Measurements from ENCODE around the gene IPO7. TPM values are rescaled to one million over a fixed set of nuclear protein-coding genes. Genes with fewer than 3 reads are reported as not detected.

The IPO7 gene
- polyA plus RNA-seq, 1 of the 3 experiments (the other 2 are of a cell fraction) = 25.4 TPM

GRCh38 chr11:9460322-9461062 is 76.0 kb downstream of the IPO7 start, which contains the start of gene ZNF143 (continued):
- TF ChIP-seq ZBTB33 (IDR thresholded peaks at IDR 0.05; ENCODE audit: borderline replicate concordance, low read depth) = peak; percentile 59; the same call in 1 of the 2 replicates
- peak; percentile 92 for TF ChIP-seq POLR2AphosphoS5 (IDR thresholded peaks at IDR 0.05; ENCODE audit: low read depth, low read length)
- no peak for TF ChIP-seq RXRA (IDR thresholded peaks at IDR 0.05; ENCODE audit: borderline replicate concordance, low read depth)
- TF ChIP-seq SIN3A (IDR thresholded peaks at IDR 0.05; ENCODE audit: borderline replicate concordance, low read depth, low read length) = 0 out of 2 replicates have a peak, but pooled peaks have one; percentile 20
- 0 out of 2 replicates have a peak, but pooled peaks have one; percentile 22 for TF ChIP-seq REST (IDR thresholded peaks at IDR 0.05; ENCODE audit: low read depth, low read length)
- TF ChIP-seq FOXM1 (IDR thresholded peaks at IDR 0.05; ENCODE audit: low read depth) = peak; percentile 56; the same call in 1 of the 2 replicates
- peak; percentile 76; the same call in 1 of the 2 replicates for TF ChIP-seq RFX5 (IDR thresholded peaks at IDR 0.05; ENCODE audit: low read length)
- no peak; the same call in 1 of the 2 replicates for TF ChIP-seq JUND (IDR thresholded peaks at IDR 0.05)
- peak; percentile 98 for TF ChIP-seq PBX3 (IDR thresholded peaks at IDR 0.05)
- no peak for TF ChIP-seq RCOR1 (IDR thresholded peaks at IDR 0.05; ENCODE audit: low read length)
- no peak for TF ChIP-seq NRF1 (IDR thresholded peaks at IDR 0.05; ENCODE audit: low read depth, low read length)
- TF ChIP-seq EP300 (IDR thresholded peaks at IDR 0.05; ENCODE audit: borderline replicate concordance in 1 of 2, low read depth in 1 of 2, low read length in 1 of 2) = peak in 1 of 2 experiments; percentile 4; a peak in 2 of 4 replicates
- TF ChIP-seq EZH2phosphoT487 (IDR thresholded peaks at IDR 0.05; ENCODE audit: borderline replicate concordance, low read depth) = no peak
- TF ChIP-seq TCF12 (IDR thresholded peaks at IDR 0.05) = peak; percentile 3; the same call in 1 of the 2 replicates
- TF ChIP-seq USF2 (IDR thresholded peaks at IDR 0.05; ENCODE audit: borderline replicate concordance, low read depth, low read length) = no peak

Data from SK-N-SH (cell line).